ENCODE results near the gene VHLL.

Gene VHLL

GRCh38 chr1:156291226-156292061, 7.7 kb downstream of the VHLL start:
- DNase-seq (ENCODE audit: low read depth in 2 of 2): no peak

- DNase-seq (ENCODE audit: low read depth in 2 of 2): no peak
These were observed 9.2 kb downstream of the VHLL start for GRCh38 chr1:156289857-156290256.

- DNase-seq (ENCODE audit: low read depth in 2 of 2): no peak
These were observed 13.0 kb downstream of the VHLL start for GRCh38 chr1:156286061-156286460.

GRCh38 chr1:156285437-156285836, 13.7 kb downstream of the VHLL start:
- no peak for DNase-seq (ENCODE audit: low read depth in 2 of 2)

- no peak for DNase-seq (ENCODE audit: low read depth in 2 of 2)
These were observed 14.3 kb downstream of the VHLL start for GRCh38 chr1:156284757-156285156.

GRCh38 chr1:156284112-156284511, 15.0 kb downstream of the VHLL start, which contains the start of gene TMEM79:
Gene TMEM79 (plus strand): TSS chr1:156284325. CDS start chr1:156285227, 902 bp downstream.
- no peak for DNase-seq (ENCODE audit: low read depth in 2 of 2)

GRCh38 chr1:156283521-156283920, 15.6 kb downstream of the VHLL start:
- DNase-seq (ENCODE audit: low read depth in 2 of 2): no peak

- DNase-seq (ENCODE audit: low read depth in 2 of 2): peak; percentile 89 to 92
These were observed 16.5 kb downstream of the VHLL start, which contains the start of gene SMG5 for GRCh38 chr1:156282479-156283222. Gene SMG5 (minus strand): TSS chr1:156282825. CDS start chr1:156282680, 145 bp downstream.

GRCh38 chr1:156281693-156282478, 17.2 kb downstream of the VHLL start:
- DNase-seq (ENCODE audit: low read depth in 2 of 2): no peak

GRCh38 chr1:156281281-156281680, 17.8 kb downstream of the VHLL start:
- DNase-seq (ENCODE audit: low read depth in 2 of 2): peak in 1 of 2 donors; percentile 34

- DNase-seq (ENCODE audit: low read depth in 2 of 2): no peak
These were observed 19.3 kb downstream of the VHLL start for GRCh38 chr1:156279837-156280236.

- DNase-seq (ENCODE audit: low read depth in 2 of 2): no peak
These were observed 22.1 kb downstream of the VHLL start for GRCh38 chr1:156276966-156277381.

GRCh38 chr1:156276532-156276931, 22.6 kb downstream of the VHLL start:
- DNase-seq (ENCODE audit: low read depth in 2 of 2): no peak

- no peak for DNase-seq (ENCODE audit: low read depth in 2 of 2)
These were observed 28.8 kb downstream of the VHLL start for GRCh38 chr1:156270314-156270713.

GRCh38 chr1:156268336-156268735, 30.8 kb downstream of the VHLL start:
- DNase-seq (ENCODE audit: low read depth in 2 of 2): no peak

- DNase-seq (ENCODE audit: low read depth in 2 of 2): no peak
These were observed 33.1 kb downstream of the VHLL start for GRCh38 chr1:156266051-156266450.

- DNase-seq (ENCODE audit: low read depth in 2 of 2): no peak
These were observed 35.8 kb downstream of the VHLL start for GRCh38 chr1:156263288-156263655.

- no peak for DNase-seq (ENCODE audit: low read depth in 2 of 2)
These were observed 36.4 kb downstream of the VHLL start for GRCh38 chr1:156262461-156263287.

- no peak for DNase-seq (ENCODE audit: low read depth in 2 of 2)
These were observed 38.2 kb downstream of the VHLL start for GRCh38 chr1:156260896-156261295.

GRCh38 chr1:156259805-156260204, 39.3 kb downstream of the VHLL start:
- DNase-seq (ENCODE audit: low read depth in 2 of 2): no peak

- no peak for DNase-seq (ENCODE audit: low read depth in 2 of 2)
These were observed 40.2 kb downstream of the VHLL start for GRCh38 chr1:156258859-156259258.
